Astrocyte of the cerebellum (primary cell): ENCODE measurements around the gene HLA-DOA.

Source experiments
- DNase-seq: peaks from one replicate; pipeline ENCODE4 v3.0.0-alpha.2; 2011; ENCODE audit warnings: low read depth
- H3K4me3 ChIP-seq: 2 replicates; pipeline ENCODE4 v1.5.1; 2011; ENCODE audit warnings: mild to moderate bottlenecking, low read depth, low read length, moderate library complexity
- in situ Hi-C: cut with HindIII; loops from 2 replicates; pipeline ENCODE4 v1.10.0; 2017; ENCODE audit warnings: low sequenced_read_pairs
- TF ChIP-seq, protein P1 (sequence below): IDR thresholded peaks from 2 replicates; pipeline ENCODE4 v1.5.1; 2012; ENCODE audit warnings: low read length, low read depth, moderate library complexity, mild to moderate bottlenecking; ENCODE audit errors: missing control alignments

Gene HLA-DOA

DNA sequence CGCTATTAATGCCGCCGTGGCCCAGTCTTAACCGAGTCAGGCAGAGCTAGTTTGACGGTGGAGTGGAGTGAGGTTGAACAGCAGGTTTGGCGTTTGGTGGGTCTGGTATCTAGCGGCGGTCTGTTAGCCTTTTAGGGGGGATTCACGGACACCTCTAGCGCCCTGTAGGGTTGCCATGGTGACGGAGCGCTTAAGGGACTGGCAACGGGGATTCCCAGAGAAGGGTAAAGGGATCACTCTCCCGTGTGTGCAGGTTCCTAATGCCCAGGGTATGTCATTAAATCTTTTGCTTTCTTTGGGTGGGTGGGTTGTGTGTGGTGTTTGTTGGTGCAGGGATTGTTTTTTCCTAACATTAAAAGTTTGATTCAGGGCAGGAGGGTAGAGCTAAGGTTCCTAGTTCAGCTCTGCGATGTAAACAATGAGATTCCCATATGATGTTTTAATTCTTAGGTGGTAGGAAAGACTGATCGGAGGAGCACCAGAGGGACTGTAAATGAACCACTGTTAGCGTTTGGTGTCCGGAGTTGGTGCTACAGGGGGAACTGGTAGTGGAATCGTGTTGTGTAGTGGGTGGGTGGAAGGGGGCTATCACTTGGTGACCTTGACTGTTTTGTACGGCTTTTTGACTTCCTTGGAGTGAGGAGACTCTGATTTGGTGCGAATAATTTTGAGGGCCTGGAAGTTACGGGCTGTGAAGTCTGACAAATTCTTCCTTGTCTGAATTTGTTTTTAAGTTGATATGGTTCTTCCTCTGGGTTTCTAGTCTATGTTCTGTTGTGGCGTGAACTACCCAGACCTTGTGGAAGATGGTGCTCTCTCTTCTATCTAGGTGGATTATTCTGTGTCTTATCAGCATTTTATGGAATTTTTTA lies 36.0 kb downstream of the HLA-DOA start:
- peak overlapping the region; percentile 92 for H3K4me3 ChIP-seq
- TF ChIP-seq, protein P1, sequence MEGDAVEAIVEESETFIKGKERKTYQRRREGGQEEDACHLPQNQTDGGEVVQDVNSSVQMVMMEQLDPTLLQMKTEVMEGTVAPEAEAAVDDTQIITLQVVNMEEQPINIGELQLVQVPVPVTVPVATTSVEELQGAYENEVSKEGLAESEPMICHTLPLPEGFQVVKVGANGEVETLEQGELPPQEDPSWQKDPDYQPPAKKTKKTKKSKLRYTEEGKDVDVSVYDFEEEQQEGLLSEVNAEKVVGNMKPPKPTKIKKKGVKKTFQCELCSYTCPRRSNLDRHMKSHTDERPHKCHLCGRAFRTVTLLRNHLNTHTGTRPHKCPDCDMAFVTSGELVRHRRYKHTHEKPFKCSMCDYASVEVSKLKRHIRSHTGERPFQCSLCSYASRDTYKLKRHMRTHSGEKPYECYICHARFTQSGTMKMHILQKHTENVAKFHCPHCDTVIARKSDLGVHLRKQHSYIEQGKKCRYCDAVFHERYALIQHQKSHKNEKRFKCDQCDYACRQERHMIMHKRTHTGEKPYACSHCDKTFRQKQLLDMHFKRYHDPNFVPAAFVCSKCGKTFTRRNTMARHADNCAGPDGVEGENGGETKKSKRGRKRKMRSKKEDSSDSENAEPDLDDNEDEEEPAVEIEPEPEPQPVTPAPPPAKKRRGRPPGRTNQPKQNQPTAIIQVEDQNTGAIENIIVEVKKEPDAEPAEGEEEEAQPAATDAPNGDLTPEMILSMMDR = no peak
- in situ Hi-C loops = loop anchor here (10.0 kb wide), 1 partner anchor 129 kb away; the partner anchor contains the start of gene PSMB8
- DNase-seq = no peak

DNA sequence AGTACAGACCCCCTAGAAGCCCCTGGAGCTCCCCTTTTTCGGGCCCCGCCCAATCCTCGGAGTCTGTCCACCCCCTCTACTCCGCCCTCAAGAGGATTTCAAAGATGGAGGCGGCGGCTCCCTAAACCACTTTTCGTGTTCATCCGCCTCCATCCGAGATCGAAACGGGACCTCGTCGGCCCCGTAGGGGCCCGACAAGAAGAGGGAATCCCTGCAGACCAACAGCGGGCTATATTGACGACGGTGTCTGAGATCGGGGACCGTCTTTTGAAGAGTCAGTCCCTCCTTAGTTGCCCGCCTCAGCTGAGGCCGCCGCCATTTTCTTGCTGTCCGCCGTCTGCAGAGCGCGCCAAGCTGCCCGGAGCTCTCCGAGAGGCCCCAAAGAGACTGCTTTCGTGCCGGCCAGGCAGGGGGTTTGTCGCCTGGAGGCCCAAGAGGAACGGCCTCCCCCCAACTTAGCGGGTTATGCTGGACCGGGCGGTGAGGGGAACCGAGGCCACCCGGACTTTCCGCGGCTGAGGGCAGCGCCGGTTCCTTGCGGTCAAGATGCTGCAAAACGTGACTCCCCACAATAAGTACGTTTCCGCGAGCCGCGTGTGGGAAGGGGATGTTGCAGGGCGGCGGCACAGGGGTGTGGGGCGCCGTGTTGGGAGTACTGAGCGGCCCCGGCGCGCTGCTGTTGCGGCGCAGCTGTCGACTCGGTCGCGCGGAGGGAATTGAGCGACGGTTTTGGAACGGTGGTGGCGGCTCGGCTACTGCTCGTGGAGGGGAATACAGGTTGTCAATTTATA lies 36.8 kb downstream of the HLA-DOA start:
- no peak for DNase-seq
- peak overlapping the region; percentile 92 for H3K4me3 ChIP-seq
- TF ChIP-seq, protein P1 = no peak
- in situ Hi-C loops = loop anchor here (10.0 kb wide), 1 partner anchor 128 kb away; the partner anchor contains the start of gene PSMB8

- TF ChIP-seq, protein P1 = no peak
- in situ Hi-C loops = loop anchor here (10.0 kb wide), 1 partner anchor 127 kb away; the partner anchor contains the start of gene PSMB8
- DNase-seq = peak; percentile 100
- H3K4me3 ChIP-seq = peak overlapping the region; percentile 92
Measured at GRCh38 chr6:32971581-32972352, 37.6 kb downstream of the HLA-DOA start.

DNA sequence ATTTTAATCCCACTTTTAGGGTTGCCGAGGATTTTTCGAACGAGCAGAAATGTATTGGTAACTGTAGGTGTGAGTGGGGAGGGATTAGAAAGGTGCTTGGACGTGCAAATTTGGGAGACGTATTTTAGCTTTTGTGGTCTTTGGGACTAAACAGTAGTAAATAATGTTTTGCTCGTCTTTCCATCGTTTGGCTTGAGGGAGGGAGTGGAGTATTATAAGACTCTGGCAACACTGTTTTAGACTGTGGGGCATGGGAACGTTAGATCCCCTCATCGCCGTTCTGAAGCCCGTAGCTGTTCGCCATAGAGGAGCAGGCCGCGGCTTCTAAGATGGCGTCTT lies 38.2 kb downstream of the HLA-DOA start:
- H3K4me3 ChIP-seq = peak overlapping the region; percentile 89
- in situ Hi-C loops = loop anchor here (10.0 kb wide), 1 partner anchor 126 kb away; the partner anchor contains the start of gene PSMB8
- DNase-seq = no peak
- TF ChIP-seq, protein P1 = no peak

DNA sequence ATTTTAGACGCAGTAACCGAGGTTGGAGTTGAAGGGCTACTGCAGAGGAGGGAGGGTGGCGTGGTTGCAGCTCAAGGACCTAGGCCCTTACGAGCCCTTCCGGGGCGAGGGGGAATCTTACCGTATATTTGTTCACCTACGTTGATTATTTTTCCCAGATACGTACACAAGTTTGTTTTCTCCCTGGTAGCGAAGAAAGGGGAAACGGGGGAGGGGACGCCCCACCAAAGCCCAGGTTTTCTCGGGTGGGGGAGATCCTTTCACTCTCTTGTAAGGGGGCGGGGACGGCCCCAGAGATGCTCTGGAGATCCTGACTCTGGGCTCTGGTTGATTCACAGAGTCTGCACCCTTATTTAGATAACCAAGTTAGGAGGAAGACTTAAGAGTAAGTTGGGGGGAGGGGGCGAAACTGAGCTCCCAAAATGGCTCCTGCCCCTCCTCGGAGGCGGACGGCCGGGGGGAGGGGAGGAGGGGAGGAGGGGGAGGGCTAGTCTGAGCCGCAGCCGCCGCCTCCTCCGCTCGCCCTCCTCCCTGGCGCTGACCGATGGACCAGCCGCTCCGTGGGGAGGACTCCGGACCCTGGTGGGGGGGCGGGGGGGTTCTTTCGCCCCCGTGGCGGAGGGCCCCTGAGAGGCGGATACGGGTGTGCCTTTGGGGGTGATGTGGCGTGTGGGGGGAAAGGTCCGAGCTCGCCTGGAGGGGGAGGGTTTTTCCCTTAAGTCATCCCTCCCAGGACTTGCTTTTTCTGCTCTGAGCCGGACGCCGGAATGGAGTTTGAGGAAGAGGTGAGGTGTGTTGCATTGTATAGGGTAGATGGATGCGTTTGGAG lies 38.8 kb downstream of the HLA-DOA start:
- TF ChIP-seq, protein P1 = no peak
- peak; percentile 67 for DNase-seq
- peak overlapping the region; percentile 89 for H3K4me3 ChIP-seq
- in situ Hi-C loops = loop anchor here (10.0 kb wide), 1 partner anchor 126 kb away; the partner anchor contains the start of gene PSMB8
